ENCODE measurements around the gene LSM7. TPM values are rescaled to one million over a fixed set of nuclear protein-coding genes. Genes with fewer than 3 reads are reported as not detected.

The LSM7 gene
- total and polyA plus RNA-seq, 2 of the 13 experiments (the other 11 are each of a cell fraction or from before 2014, with no cell fraction given) = 140 to 205 TPM

DNA sequence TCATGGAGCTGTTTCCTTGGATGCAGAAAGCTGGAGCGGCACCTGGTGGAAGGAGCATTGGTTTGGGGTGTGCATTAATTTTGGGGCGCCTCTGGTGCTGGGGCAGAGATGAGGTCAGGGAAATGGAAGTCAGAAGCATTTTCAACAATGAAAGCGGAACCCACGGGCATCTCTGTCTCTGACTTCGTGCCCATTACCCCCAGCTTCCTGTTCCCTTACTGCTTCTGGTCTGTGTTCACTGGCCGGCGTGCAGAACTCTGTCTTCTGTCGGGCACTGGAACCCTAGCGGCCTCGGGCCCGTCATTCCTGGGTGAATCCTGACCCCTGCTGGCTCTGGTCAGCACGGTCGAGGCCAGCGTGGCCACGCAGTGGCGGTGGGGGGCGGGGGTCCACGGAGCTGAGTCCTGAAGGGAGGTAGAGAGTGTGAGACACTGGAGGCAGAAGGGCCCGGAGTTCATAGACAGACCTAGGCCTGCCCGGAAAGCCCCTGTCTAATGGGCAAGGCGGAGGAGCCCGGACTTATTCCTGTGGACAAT lies 12.5 kb downstream of the LSM7 start (continued):
- TF ChIP-seq, protein P1, sequence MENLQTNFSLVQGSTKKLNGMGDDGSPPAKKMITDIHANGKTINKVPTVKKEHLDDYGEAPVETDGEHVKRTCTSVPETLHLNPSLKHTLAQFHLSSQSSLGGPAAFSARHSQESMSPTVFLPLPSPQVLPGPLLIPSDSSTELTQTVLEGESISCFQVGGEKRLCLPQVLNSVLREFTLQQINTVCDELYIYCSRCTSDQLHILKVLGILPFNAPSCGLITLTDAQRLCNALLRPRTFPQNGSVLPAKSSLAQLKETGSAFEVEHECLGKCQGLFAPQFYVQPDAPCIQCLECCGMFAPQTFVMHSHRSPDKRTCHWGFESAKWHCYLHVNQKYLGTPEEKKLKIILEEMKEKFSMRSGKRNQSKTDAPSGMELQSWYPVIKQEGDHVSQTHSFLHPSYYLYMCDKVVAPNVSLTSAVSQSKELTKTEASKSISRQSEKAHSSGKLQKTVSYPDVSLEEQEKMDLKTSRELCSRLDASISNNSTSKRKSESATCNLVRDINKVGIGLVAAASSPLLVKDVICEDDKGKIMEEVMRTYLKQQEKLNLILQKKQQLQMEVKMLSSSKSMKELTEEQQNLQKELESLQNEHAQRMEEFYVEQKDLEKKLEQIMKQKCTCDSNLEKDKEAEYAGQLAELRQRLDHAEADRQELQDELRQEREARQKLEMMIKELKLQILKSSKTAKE (CRISPR knock-in tag; IDR thresholded peaks at IDR 0.05; ENCODE audit: borderline replicate concordance) = no peak
- no peak for TF ChIP-seq SNAPC2 (CRISPR knock-in tag; IDR thresholded peaks at IDR 0.05)
- TF ChIP-seq POGZ (CRISPR knock-in tag; IDR thresholded peaks at IDR 0.05) = no peak
- no peak for TF ChIP-seq ARHGAP35 (CRISPR knock-in tag; IDR thresholded peaks at IDR 0.05; ENCODE audit: borderline replicate concordance)
- no peak for TF ChIP-seq MAFF (IDR thresholded peaks at IDR 0.05; ENCODE audit: low read depth, low read length)
- no peak for TF ChIP-seq SATB2 (CRISPR knock-in tag; IDR thresholded peaks at IDR 0.05)
- no peak for TF ChIP-seq NFYC (CRISPR knock-in tag; IDR thresholded peaks at IDR 0.05)
- no peak for TF ChIP-seq BCLAF1 (IDR thresholded peaks at IDR 0.05)
- no peak for TF ChIP-seq ZNF496 (CRISPR knock-in tag; IDR thresholded peaks at IDR 0.05; ENCODE audit: insufficient replicate concordance)
- peak; percentile 91 for TF ChIP-seq NCOA1 (CRISPR knock-in tag; IDR thresholded peaks at IDR 0.05)
- no peak for TF ChIP-seq ATAD3A (CRISPR knock-in tag; IDR thresholded peaks at IDR 0.05)
- TF ChIP-seq ZNF335 (CRISPR knock-in tag; IDR thresholded peaks at IDR 0.05) = no peak
- TF ChIP-seq GTF2F1 (IDR thresholded peaks at IDR 0.05; ENCODE audit: low read length) = no peak
- peak; percentile 22; the same call in 1 of the 2 replicates for TF ChIP-seq TFAP4 (IDR thresholded peaks at IDR 0.05; ENCODE audit: borderline replicate concordance, low read depth)
- no peak for TF ChIP-seq HCFC1 (IDR thresholded peaks at IDR 0.05; ENCODE audit: low read depth, low read length)
- TF ChIP-seq KLF16 (CRISPR knock-in tag; IDR thresholded peaks at IDR 0.05) = peak in 1 of 2 experiments; percentile 86; a peak in 2 of 4 replicates
- no peak for TF ChIP-seq CEBPZ (IDR thresholded peaks at IDR 0.05; ENCODE audit: low read length)
- TF ChIP-seq CBX5 (CRISPR knock-in tag; IDR thresholded peaks at IDR 0.05; ENCODE audit: borderline replicate concordance) = peak; percentile 28
- TF ChIP-seq SIX1 (CRISPR knock-in tag; IDR thresholded peaks at IDR 0.05; ENCODE audit: borderline replicate concordance) = no peak

All from HepG2 (cell line).